HCT116 (cell line): ENCODE measurements around the gene CCM2.

Experiments used
- CEBPB ChIP-seq: IDR thresholded peaks from 2 replicates; pipeline ENCODE4 v1.6.1; 2012; ENCODE audit warnings: low read depth
- ELF1 ChIP-seq: IDR thresholded peaks from 2 replicates; pipeline ENCODE4 v1.6.1; 2012; ENCODE audit warnings: low read depth, borderline replicate concordance
- EZH2 ChIP-seq: fragments of 200-600 bp; sonication (generic); IDR thresholded peaks from 2 replicates; pipeline ENCODE4 v1.6.1; 2017; ENCODE audit warnings: antibody characterized with exemption, mixed run types
- EZH2phosphoT487 ChIP-seq: fragments of 200-600 bp; IDR thresholded peaks from 2 replicates; pipeline ENCODE4 v1.6.1; 2018; ENCODE audit warnings: antibody characterized with exemption, borderline replicate concordance
- JUND ChIP-seq: IDR thresholded peaks from 2 replicates; pipeline ENCODE4 v1.6.1; 2012
- POLR2A ChIP-seq: IDR thresholded peaks from 2 replicates; pipeline ENCODE4 v1.7.0; 2011; ENCODE audit warnings: borderline replicate concordance; ENCODE audit not compliant: insufficient read depth, insufficient read length; ENCODE audit errors: extremely low read depth
- POLR2AphosphoS5 ChIP-seq: IDR thresholded peaks from 2 replicates; pipeline ENCODE4 v1.6.1; 2011; ENCODE audit warnings: mild to moderate bottlenecking, low read depth, low read length, moderate library complexity
- RAD21 ChIP-seq: IDR thresholded peaks from 2 replicates; pipeline ENCODE4 v1.6.1; 2012; ENCODE audit warnings: low read depth, mild to moderate bottlenecking
- REST ChIP-seq: IDR thresholded peaks from 2 replicates; pipeline ENCODE4 v1.6.1; 2012; ENCODE audit warnings: low read depth
- TCF7L2 ChIP-seq: IDR thresholded peaks from 2 replicates; pipeline ENCODE4 v1.7.0; 2011; ENCODE audit warnings: borderline replicate concordance, inconsistent platforms; ENCODE audit not compliant: insufficient read depth, insufficient read length; ENCODE audit errors: extremely low read depth
- YY1 ChIP-seq: IDR thresholded peaks from 2 replicates; pipeline ENCODE4 v1.6.1; 2011; ENCODE audit warnings: low read length, low read depth, moderate library complexity, mild to moderate bottlenecking; ENCODE audit not compliant: insufficient replicate concordance; ENCODE audit errors: extremely low read depth
- TF ChIP-seq, protein P1 (sequence below), 3 experiments: fragments of 200-600 bp in 1 of 3; sonication (generic) in 1 of 3; IDR thresholded peaks in 2 of 3; conservative IDR thresholded peaks in 1 of 3; 2 replicates each; pipeline ENCODE4 v1.5.1; 2012 to 2017; ENCODE audit warnings: low read depth in 2 of 3, low read length in 2 of 3, antibody characterized with exemption in 1 of 3, borderline replicate concordance in 1 of 3, control low read depth in 1 of 3, mild to moderate bottlenecking in 1 of 3, mixed read lengths in 1 of 3, mixed run types in 1 of 3, moderate library complexity in 1 of 3; ENCODE audit not compliant: insufficient read depth in 1 of 3
- TF ChIP-seq, protein P2 (sequence below): IDR thresholded peaks from 2 replicates; pipeline ENCODE4 v1.6.1; 2011; ENCODE audit warnings: mild to moderate bottlenecking, low read length, moderate library complexity; ENCODE audit not compliant: insufficient replicate concordance; ENCODE audit errors: extremely low read depth
- TF ChIP-seq, protein P3 (sequence below): IDR thresholded peaks from 2 replicates; pipeline ENCODE4 v1.6.1; 2012

DNA sequence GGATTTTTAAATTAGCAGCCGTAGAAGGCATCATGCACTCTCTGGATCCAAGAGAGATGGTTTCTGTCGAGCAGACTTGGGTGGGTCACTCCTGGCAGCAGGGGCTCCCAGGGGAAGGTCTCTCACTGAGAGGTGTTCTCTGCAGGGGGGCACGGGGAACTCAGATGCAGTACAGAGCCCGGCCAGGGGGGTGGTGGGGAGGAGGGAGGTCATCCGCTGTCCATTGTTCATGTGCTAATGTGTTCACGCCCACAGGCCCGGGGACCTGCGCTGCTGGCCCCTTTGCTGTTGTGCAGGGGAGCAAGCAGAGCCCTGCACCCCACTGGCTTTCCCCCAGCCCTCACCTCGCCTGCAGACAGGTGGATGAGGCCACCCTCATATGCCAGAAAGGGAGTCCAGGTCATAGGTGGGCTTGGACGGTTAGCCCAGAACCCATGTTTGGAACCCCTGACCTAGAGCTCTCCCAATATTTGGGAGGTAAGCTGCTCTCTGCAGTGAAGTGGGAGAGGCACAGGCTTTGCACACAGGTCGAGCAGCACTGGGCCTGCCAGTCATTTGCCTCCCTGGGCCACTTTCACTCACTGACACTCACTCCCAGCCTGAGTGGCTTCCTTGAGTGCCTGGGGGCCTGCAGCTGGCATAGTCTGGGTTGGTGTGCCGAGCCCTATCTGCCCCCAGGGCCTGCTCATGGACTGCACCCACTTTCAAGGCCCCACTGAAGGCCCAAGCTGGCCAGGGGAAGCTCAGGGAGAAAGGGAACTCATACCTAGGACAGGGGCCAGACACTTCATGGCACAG is 124.1 kb downstream of the CCM2 start:
- TF ChIP-seq POLR2AphosphoS5 = no peak
- TF ChIP-seq, protein P1, sequence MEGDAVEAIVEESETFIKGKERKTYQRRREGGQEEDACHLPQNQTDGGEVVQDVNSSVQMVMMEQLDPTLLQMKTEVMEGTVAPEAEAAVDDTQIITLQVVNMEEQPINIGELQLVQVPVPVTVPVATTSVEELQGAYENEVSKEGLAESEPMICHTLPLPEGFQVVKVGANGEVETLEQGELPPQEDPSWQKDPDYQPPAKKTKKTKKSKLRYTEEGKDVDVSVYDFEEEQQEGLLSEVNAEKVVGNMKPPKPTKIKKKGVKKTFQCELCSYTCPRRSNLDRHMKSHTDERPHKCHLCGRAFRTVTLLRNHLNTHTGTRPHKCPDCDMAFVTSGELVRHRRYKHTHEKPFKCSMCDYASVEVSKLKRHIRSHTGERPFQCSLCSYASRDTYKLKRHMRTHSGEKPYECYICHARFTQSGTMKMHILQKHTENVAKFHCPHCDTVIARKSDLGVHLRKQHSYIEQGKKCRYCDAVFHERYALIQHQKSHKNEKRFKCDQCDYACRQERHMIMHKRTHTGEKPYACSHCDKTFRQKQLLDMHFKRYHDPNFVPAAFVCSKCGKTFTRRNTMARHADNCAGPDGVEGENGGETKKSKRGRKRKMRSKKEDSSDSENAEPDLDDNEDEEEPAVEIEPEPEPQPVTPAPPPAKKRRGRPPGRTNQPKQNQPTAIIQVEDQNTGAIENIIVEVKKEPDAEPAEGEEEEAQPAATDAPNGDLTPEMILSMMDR (IDR thresholded peaks at IDR 0.05 in 2 of 3, conservative IDR thresholded peaks at IDR 0.05 in 1 of 3; ENCODE audit: borderline replicate concordance in 1 of 3, insufficient read depth in 1 of 3, low read depth in 2 of 3, low read length in 2 of 3) = no peak
- TF ChIP-seq TCF7L2 = no peak
- TF ChIP-seq POLR2A = no peak
- TF ChIP-seq EZH2phosphoT487 = no peak
- no peak for TF ChIP-seq REST
- no peak for TF ChIP-seq YY1
- no peak for TF ChIP-seq JUND
- TF ChIP-seq, protein P2, sequence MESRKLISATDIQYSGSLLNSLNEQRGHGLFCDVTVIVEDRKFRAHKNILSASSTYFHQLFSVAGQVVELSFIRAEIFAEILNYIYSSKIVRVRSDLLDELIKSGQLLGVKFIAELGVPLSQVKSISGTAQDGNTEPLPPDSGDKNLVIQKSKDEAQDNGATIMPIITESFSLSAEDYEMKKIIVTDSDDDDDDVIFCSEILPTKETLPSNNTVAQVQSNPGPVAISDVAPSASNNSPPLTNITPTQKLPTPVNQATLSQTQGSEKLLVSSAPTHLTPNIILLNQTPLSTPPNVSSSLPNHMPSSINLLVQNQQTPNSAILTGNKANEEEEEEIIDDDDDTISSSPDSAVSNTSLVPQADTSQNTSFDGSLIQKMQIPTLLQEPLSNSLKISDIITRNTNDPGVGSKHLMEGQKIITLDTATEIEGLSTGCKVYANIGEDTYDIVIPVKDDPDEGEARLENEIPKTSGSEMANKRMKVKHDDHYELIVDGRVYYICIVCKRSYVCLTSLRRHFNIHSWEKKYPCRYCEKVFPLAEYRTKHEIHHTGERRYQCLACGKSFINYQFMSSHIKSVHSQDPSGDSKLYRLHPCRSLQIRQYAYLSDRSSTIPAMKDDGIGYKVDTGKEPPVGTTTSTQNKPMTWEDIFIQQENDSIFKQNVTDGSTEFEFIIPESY = no peak
- TF ChIP-seq, protein P3, sequence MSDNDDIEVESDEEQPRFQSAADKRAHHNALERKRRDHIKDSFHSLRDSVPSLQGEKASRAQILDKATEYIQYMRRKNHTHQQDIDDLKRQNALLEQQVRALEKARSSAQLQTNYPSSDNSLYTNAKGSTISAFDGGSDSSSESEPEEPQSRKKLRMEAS = no peak
- TF ChIP-seq EZH2 = no peak
- TF ChIP-seq CEBPB = no peak
- no peak for TF ChIP-seq RAD21
- TF ChIP-seq ELF1 = no peak
